GM23338 (cell line): ENCODE data around the gene SPATA13. TPM values are rescaled to one million over a fixed set of nuclear protein-coding genes. Genes with fewer than 3 reads are reported as not detected.

Source experiments
- ATAC-seq: fragments of 200-7000 bp; cut with Tn5 transposase; 3 replicates; pipeline ENCODE4 v1.9.1; 2020
- DNase-seq: peaks from one replicate; pipeline ENCODE4 v3.0.0-alpha.2; 2015; ENCODE audit warnings: low spot score
- H2AFZ ChIP-seq: fragments of 200-600 bp; sonication (generic); 2 replicates; pipeline ENCODE4 v1.8.0; 2016; ENCODE audit warnings: antibody characterized with exemption, mild to moderate bottlenecking, moderate library complexity
- H3F3A ChIP-seq: fragments of 200-600 bp; sonication (generic); replicated peaks from 2 replicates; pipeline ENCODE4 v1.8.0; 2017; ENCODE audit warnings: antibody characterized with exemption, mixed run types, low read depth
- H3K27ac ChIP-seq: fragments of 200-600 bp; sonication (generic); 2 replicates; pipeline ENCODE4 v1.6.1; 2016; ENCODE audit warnings: low read depth
- H3K27me3 ChIP-seq: fragments of 200-600 bp; sonication (generic); 2 replicates; pipeline ENCODE4 v1.8.0; 2016; ENCODE audit warnings: mild to moderate bottlenecking, mixed run types, moderate library complexity; ENCODE audit not compliant: insufficient read depth
- H3K36me3 ChIP-seq: fragments of 200-600 bp; sonication (generic); 2 replicates; pipeline ENCODE4 v1.8.0; 2016; ENCODE audit warnings: mild to moderate bottlenecking; ENCODE audit not compliant: insufficient read depth
- H3K4me1 ChIP-seq: fragments of 200-600 bp; sonication (generic); 2 replicates; pipeline ENCODE4 v1.8.0; 2016; ENCODE audit warnings: mild to moderate bottlenecking, moderate library complexity; ENCODE audit not compliant: insufficient read depth
- H3K4me2 ChIP-seq: fragments of 200-600 bp; sonication (generic); 2 replicates; pipeline ENCODE4 v1.7.1; 2017; ENCODE audit warnings: mixed run types
- H3K4me3 ChIP-seq: fragments of 200-600 bp; sonication (generic); 2 replicates; pipeline ENCODE4 v1.6.1; 2016; ENCODE audit warnings: mixed run types
- H3K79me2 ChIP-seq: fragments of 200-600 bp; sonication (generic); replicated peaks from 2 replicates; pipeline ENCODE4 v1.8.0; 2017; ENCODE audit warnings: mild to moderate bottlenecking; ENCODE audit not compliant: insufficient read depth
- H3K9me2 ChIP-seq: fragments of 200-600 bp; sonication (generic); 2 replicates; pipeline ENCODE4 v1.8.0; 2017; ENCODE audit not compliant: insufficient read depth
- H4K20me1 ChIP-seq: fragments of 200-600 bp; sonication (generic); replicated peaks from 2 replicates; pipeline ENCODE4 v1.8.0; 2017; ENCODE audit warnings: mild to moderate bottlenecking; ENCODE audit not compliant: insufficient read depth
- H3K27ac Mint-ChIP-seq: 2 replicates; pipeline ENCODE4 v1.8.0; 2020; ENCODE audit warnings: inconsistent platforms, mild to moderate bottlenecking, moderate library complexity, mixed read lengths
- H3K27me3 Mint-ChIP-seq: 3 replicates; pipeline ENCODE4 v1.8.0; 2022; ENCODE audit warnings: low read depth, mild to moderate bottlenecking, moderate library complexity, mixed read lengths, inconsistent platforms; ENCODE audit not compliant: insufficient read depth, poor library complexity
- H3K36me3 Mint-ChIP-seq: 3 replicates; pipeline ENCODE4 v1.8.0; 2021; ENCODE audit warnings: low read depth, mild to moderate bottlenecking, inconsistent platforms, moderate library complexity, mixed read lengths
- H3K4me1 Mint-ChIP-seq: 3 replicates; pipeline ENCODE4 v1.8.0; 2020; ENCODE audit warnings: mild to moderate bottlenecking, inconsistent platforms, mixed read lengths
- H3K4me3 Mint-ChIP-seq: 3 replicates; pipeline ENCODE4 v1.8.0; 2021; ENCODE audit warnings: moderate library complexity, mild to moderate bottlenecking, inconsistent platforms, mixed read lengths
- H3K9me3 Mint-ChIP-seq: 3 replicates; pipeline ENCODE4 v1.8.0; 2020; ENCODE audit warnings: moderate library complexity, mild to moderate bottlenecking, inconsistent platforms, mixed read lengths
- CREB1 ChIP-seq: fragments of 250-450 bp; sonication (Bioruptor Pico); IDR thresholded peaks from 2 replicates; pipeline ENCODE4 v1.5.0; 2020; ENCODE audit warnings: low read depth, mild to moderate bottlenecking, moderate library complexity
- ETS1 ChIP-seq: IDR thresholded peaks from 2 replicates; pipeline ENCODE4 v1.6.1; 2016; ENCODE audit warnings: antibody characterized with exemption
- EZH2 ChIP-seq: fragments of 200-600 bp; sonication (generic); IDR thresholded peaks from one replicate; pipeline ENCODE4 v1.8.0; 2017; ENCODE audit warnings: antibody characterized with exemption, mild to moderate bottlenecking, low read depth; ENCODE audit not compliant: unreplicated experiment
- EZH2phosphoT487 ChIP-seq: fragments of 200-600 bp; sonication (generic); IDR thresholded peaks from one replicate; pipeline ENCODE4 v1.8.1; 2018; ENCODE audit warnings: antibody characterized with exemption; ENCODE audit not compliant: unreplicated experiment
- JUNB ChIP-seq: IDR thresholded peaks from one replicate; pipeline ENCODE4 v1.6.1; 2016; ENCODE audit warnings: antibody characterized with exemption; ENCODE audit not compliant: unreplicated experiment
- NANOG ChIP-seq: IDR thresholded peaks from 2 replicates; pipeline ENCODE4 v1.6.1; 2016; ENCODE audit warnings: antibody characterized with exemption, borderline replicate concordance
- POLR2AphosphoS5 ChIP-seq: IDR thresholded peaks from 2 replicates; pipeline ENCODE4 v1.6.1; 2016; ENCODE audit warnings: antibody characterized with exemption, low read depth
- REST ChIP-seq: IDR thresholded peaks from one replicate; pipeline ENCODE4 v1.6.1; 2018; ENCODE audit warnings: antibody characterized with exemption; ENCODE audit not compliant: unreplicated experiment
- STAT1 ChIP-seq: IDR thresholded peaks from one replicate; pipeline ENCODE4 v1.6.1; 2016; ENCODE audit warnings: antibody characterized with exemption; ENCODE audit not compliant: unreplicated experiment
- ZNF114 ChIP-seq: fragments of 250-450 bp; sonication (Bioruptor Pico); IDR thresholded peaks from 2 replicates; pipeline ENCODE4 v1.5.0; 2020; ENCODE audit warnings: mild to moderate bottlenecking, moderate library complexity
- ZNF331 ChIP-seq: fragments of 250-450 bp; sonication (Bioruptor Pico); IDR thresholded peaks from 2 replicates; pipeline ENCODE4 v1.5.0; 2020; ENCODE audit warnings: low read depth, mild to moderate bottlenecking, moderate library complexity
- ZNF462 ChIP-seq: fragments of 250-450 bp; sonication (Bioruptor Pico); IDR thresholded peaks from 2 replicates; pipeline ENCODE4 v1.5.0; 2020; ENCODE audit warnings: mild to moderate bottlenecking, moderate library complexity
- polyA plus RNA-seq: library from polyadenylated mRNA; unstranded; fragments of >200 nt; fragmentation: Nextera tagmentation; extraction: Ambion mirVana; gene quantifications from 2 replicates; pipeline ENCODE4 v1.2.1, GENCODE V29; 2016
- total RNA-seq: library from RNA; depleted of rRNA; stranded (reverse); fragments of >200 nt; shearing (Covaris generic); gene quantifications from 2 replicates; pipeline ENCODE4 v1.2.3, GENCODE V29; 2014

Gene SPATA13
- total and polyA plus RNA-seq, 2 experiments from 2014 or later, result 11.9 to 45.7 TPM

- TF ChIP-seq NANOG, result no peak
- no peak for TF ChIP-seq ETS1
- TF ChIP-seq REST, result no peak
- no peak for TF ChIP-seq EZH2
- no peak for TF ChIP-seq CREB1
- no peak for TF ChIP-seq STAT1
Measured at GRCh38 chr13:24281188-24282008, 120.9 kb downstream of the SPATA13 start (continued).

- Mint-ChIP-seq H3K9me3 (no peaks in the 10 kb centered on the region), H3K27ac (no peak overlapping the region), H3K27me3 (peaks cover 2% of the 10 kb centered on the region), H3K36me3 (peaks cover 15% of the 10 kb centered on the region; the same call in 1 of the 3 replicates), H3K4me3 (no peak overlapping the region), H3K4me1 (no peaks in the 10 kb centered on the region; the same call in 2 of the 3 replicates)
- Histone ChIP-seq H3F3A (no peaks in the 10 kb centered on the region), H3K4me1 (no peaks in the 10 kb centered on the region), H3K27ac (no peak overlapping the region), H3K4me3 (no peak overlapping the region), H3K9me2 (no peaks in the 10 kb centered on the region), H3K79me2 (no peaks in the 10 kb centered on the region), H3K36me3 (no peaks in the 10 kb centered on the region), H3K4me2 (no peak overlapping the region), H4K20me1 (no peaks in the 10 kb centered on the region), H3K27me3 (no peaks in the 10 kb centered on the region), H2AFZ (no peak overlapping the region)
- ATAC-seq (no peak), DNase-seq (no peak)
- TF ChIP-seq STAT1, result no peak
- TF ChIP-seq ETS1, result no peak
- no peak for TF ChIP-seq CREB1
- no peak for TF ChIP-seq ZNF114 (CRISPR knock-in tag)
- no peak for TF ChIP-seq POLR2AphosphoS5
- no peak for TF ChIP-seq EZH2phosphoT487
- no peak for TF ChIP-seq ZNF331 (CRISPR knock-in tag)
- TF ChIP-seq NANOG, result no peak
- TF ChIP-seq ZNF462 (CRISPR knock-in tag), result no peak
- TF ChIP-seq JUNB, result no peak
Measured at GRCh38 chr13:24282256-24282655, 121.7 kb downstream of the SPATA13 start.
